ENCODE results near the gene RNF2.

DNA sequence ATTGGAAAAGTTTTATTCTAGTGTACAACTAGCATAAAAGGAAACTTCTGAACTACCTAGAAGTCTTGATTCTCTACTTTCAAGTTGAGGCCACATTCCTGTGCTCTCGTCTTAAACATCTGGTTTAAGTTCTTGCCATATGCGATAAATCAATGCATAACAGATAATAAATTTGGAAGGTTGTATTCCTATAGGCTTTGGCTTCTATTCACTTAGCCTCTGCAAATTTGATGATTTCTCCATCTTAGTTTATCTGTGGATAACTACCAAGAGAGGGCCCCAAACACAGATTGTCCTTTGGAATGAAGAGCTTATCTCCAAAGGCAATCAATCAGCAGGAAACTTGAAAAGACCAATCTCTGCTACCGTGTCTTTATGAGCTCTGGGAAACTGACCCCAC is 11.7 kb upstream of the RNF2 start:
- TF ChIP-seq, protein P1, sequence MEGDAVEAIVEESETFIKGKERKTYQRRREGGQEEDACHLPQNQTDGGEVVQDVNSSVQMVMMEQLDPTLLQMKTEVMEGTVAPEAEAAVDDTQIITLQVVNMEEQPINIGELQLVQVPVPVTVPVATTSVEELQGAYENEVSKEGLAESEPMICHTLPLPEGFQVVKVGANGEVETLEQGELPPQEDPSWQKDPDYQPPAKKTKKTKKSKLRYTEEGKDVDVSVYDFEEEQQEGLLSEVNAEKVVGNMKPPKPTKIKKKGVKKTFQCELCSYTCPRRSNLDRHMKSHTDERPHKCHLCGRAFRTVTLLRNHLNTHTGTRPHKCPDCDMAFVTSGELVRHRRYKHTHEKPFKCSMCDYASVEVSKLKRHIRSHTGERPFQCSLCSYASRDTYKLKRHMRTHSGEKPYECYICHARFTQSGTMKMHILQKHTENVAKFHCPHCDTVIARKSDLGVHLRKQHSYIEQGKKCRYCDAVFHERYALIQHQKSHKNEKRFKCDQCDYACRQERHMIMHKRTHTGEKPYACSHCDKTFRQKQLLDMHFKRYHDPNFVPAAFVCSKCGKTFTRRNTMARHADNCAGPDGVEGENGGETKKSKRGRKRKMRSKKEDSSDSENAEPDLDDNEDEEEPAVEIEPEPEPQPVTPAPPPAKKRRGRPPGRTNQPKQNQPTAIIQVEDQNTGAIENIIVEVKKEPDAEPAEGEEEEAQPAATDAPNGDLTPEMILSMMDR (IDR thresholded peaks at IDR 0.05) = no peak
- TF ChIP-seq POLR2AphosphoS5 (IDR thresholded peaks at IDR 0.05; ENCODE audit: low read depth, low read length) (no peak), SIN3A (IDR thresholded peaks at IDR 0.05; ENCODE audit: borderline replicate concordance, insufficient read depth, low read depth, low read length) (no peak), TCF7L2 (IDR thresholded peaks at IDR 0.05; ENCODE audit: low read depth, low read length) (no peak)
- TF ChIP-seq, protein P2, sequence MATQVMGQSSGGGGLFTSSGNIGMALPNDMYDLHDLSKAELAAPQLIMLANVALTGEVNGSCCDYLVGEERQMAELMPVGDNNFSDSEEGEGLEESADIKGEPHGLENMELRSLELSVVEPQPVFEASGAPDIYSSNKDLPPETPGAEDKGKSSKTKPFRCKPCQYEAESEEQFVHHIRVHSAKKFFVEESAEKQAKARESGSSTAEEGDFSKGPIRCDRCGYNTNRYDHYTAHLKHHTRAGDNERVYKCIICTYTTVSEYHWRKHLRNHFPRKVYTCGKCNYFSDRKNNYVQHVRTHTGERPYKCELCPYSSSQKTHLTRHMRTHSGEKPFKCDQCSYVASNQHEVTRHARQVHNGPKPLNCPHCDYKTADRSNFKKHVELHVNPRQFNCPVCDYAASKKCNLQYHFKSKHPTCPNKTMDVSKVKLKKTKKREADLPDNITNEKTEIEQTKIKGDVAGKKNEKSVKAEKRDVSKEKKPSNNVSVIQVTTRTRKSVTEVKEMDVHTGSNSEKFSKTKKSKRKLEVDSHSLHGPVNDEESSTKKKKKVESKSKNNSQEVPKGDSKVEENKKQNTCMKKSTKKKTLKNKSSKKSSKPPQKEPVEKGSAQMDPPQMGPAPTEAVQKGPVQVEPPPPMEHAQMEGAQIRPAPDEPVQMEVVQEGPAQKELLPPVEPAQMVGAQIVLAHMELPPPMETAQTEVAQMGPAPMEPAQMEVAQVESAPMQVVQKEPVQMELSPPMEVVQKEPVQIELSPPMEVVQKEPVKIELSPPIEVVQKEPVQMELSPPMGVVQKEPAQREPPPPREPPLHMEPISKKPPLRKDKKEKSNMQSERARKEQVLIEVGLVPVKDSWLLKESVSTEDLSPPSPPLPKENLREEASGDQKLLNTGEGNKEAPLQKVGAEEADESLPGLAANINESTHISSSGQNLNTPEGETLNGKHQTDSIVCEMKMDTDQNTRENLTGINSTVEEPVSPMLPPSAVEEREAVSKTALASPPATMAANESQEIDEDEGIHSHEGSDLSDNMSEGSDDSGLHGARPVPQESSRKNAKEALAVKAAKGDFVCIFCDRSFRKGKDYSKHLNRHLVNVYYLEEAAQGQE (IDR thresholded peaks at IDR 0.05; ENCODE audit: insufficient read depth in 1 of 2, low read depth in 2 of 2, low read length in 1 of 2) = no peak
